HG02798 (cell line): ENCODE data around the gene CNP.

Experiments used
- ATAC-seq: cut with Tn5 transposase; IDR thresholded peaks from one replicate; pipeline ENCODE4 v1.9.1; 2021; ENCODE audit warnings: mild to moderate bottlenecking; ENCODE audit not compliant: unreplicated experiment, poor library complexity

The CNP gene

DNA sequence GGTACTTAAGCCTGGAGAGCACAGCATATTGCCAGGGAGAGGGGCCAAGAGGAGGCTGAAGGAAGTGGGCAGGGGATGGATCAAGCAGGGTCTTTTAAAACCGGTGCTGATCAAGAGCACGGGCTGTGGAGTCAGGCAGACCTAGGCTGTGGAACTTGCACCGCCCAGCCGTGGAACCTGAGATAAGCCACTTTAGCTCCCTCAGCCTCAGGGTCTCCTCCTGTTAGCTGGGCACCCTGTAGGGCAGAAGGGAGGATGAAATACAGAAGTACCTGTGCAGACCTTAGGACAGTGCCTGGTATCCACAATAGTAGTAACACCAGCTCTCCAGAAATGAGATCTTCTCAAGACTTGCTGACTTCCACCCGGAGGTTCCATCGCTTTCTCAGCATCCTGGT, 26.9 kb upstream of the CNP start:
- no peak for ATAC-seq

GRCh38 chr17:41941168-41941567, 25.4 kb upstream of the CNP start:
- ATAC-seq, result no peak

DNA sequence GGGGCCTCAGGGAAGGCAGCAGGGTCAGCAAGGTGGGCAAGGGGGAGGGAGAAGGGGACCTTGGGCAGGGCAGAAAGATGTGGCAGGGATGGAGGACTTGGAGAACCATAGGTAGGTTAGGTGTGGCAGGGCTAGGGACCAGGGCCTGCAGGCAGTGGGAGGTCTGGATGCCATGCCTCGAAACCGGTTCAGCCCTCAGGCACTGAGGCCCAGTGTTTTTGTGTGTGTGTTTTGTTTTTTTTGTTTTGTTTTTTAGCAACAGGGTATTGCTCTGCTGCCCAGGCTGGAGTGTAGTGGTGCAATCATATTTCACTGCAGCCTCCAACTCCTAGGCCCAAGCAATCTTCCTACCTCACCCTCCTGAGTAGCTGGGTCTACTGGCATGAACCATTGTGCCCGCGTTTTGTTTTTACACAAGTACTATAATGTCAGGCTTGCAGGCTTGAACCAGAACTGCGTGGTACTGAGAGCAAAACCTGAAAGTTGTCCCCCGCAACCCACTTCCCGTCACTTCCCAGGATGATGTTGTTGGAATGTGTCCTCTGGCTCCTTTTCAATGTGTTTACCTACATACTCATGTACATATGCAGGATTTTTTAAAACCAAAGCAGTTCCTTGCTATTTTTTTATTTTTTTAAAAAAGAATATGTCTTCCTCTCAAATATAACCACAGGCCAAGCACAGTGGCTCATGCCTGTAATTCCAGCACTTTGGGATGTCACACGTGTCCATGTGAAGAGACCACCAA, 23.8 kb upstream of the CNP start:
- ATAC-seq, result no peak

GRCh38 chr17:41943492-41943891, 23.1 kb upstream of the CNP start:
- ATAC-seq, result no peak

- no peak for ATAC-seq
Measured at GRCh38 chr17:41944943-41945342, 21.7 kb upstream of the CNP start.

DNA sequence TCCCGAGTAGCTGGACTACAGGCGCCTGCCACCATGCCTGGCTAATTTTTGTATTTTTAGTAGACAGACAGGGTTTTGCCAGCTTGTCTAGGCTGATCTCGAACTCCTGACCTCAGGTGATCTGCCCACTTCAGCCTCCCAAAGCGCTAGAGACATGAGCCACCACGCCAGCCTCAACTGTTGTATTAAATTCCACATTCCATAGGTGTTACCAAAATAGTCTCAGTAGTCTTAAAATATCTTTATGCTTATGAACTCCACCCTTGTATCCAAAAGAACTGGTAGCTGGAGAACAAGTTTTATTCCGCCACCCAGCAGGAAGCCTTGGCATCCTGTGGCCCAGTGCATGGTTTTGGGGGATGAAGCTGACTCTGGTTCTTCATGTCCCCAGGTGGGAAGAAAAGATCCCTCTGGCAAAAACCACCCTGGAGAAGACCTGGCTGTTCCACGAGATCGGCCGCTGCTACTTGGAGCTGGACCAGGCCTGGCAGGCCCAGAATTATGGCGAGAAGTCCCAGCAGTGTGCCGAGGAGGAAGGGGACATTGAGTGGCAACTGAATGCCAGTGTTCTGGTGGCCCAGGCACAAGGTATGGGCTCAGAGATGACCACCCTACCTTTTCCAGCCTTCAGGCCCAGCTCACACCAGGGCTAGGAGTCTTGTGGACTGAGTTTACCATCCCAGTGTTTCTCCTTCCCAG, 17.7 kb upstream of the CNP start:
- no peak for ATAC-seq

DNA sequence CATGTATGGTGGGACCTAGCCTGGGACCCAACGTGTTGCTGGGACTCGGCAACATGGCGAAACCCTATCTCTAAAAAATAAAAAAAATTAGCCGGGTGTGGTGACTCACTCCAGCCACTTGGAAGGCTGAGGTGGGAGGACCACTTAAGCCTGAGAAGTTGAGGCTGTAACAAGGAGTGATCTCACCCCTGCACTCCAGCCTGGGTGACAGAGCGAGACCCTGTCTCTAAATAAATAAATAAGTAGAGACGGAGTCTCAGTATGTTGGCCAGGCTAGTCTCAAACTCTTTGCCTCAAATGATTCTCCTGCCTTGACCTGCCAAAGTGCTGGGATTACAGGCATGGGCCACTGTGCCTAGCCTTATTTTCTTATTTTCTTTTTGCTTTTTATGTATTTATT, 10.1 kb upstream of the CNP start:
- ATAC-seq, result no peak

GRCh38 chr17:41957031-41957868, 9.3 kb upstream of the CNP start:
- ATAC-seq, result no peak

GRCh38 chr17:41957869-41958439, 8.6 kb upstream of the CNP start:
- no peak for ATAC-seq

GRCh38 chr17:41959030-41959335, 7.6 kb upstream of the CNP start:
- no peak for ATAC-seq

DNA sequence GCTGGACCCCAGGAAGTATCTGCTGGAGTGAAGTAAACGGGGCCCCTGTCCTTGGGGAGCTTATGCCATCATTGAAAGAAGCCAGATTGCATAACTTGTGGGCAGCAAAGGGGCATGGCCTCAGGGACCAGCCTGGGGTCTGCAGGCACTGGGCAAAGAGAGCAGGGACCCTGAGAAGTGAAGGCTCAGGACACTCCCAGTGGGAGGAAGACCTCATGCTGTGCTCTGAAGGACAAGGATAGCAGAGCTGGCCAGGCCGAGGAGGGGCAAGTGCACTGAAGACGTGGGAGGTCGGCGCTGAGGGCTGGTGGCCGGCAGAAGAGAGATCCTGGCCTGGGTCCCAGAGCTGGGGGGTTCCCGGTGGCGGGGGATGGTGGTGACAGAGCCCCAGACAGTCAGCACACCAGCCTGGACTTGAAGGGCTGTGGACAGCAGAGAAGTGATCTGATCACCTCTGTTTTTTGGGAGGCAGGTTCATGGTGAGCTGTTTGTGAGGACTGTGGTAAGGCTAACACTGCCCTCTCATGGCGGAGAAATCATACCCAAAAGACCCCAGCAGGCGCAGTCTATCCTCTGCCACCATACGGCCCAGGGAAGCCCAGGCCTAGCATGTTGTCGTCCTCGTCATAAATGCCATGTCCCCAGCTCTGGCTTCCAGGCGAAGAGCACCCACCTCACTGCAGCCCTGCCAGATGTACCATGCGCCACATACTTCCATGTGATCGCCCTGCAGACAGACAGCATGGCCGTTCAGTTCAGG, 7.1 kb upstream of the CNP start:
- ATAC-seq, result no peak

DNA sequence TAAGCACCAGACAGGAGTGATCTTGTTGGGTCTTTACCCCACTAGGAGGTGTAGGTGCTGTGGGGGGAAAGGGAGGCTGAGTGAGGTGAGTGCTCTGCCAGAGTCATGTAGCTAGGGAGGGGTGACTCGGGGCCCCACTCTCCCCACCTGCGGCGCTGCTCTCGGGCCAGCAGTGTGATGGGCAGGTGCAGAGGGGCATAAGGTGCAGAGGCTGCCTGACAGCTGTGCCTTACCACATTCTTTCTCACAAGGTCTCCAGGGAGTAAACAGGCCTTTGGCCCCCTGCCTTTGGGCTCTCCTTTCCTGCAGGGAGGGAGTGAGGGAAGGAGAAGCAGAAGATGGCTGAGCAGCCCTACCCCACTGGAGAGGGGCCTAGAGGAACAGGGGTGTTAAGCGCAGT, 4.5 kb upstream of the CNP start:
- no peak for ATAC-seq

GRCh38 chr17:41962768-41963434, 3.7 kb upstream of the CNP start:
- ATAC-seq, result no peak

- peak; percentile 43 for ATAC-seq
Measured at GRCh38 chr17:41965694-41966462, 717 bp upstream of the CNP start.

GRCh38 chr17:41967141-41967920, 736 bp downstream of the CNP start:
- ATAC-seq, result peak; percentile 11

DNA sequence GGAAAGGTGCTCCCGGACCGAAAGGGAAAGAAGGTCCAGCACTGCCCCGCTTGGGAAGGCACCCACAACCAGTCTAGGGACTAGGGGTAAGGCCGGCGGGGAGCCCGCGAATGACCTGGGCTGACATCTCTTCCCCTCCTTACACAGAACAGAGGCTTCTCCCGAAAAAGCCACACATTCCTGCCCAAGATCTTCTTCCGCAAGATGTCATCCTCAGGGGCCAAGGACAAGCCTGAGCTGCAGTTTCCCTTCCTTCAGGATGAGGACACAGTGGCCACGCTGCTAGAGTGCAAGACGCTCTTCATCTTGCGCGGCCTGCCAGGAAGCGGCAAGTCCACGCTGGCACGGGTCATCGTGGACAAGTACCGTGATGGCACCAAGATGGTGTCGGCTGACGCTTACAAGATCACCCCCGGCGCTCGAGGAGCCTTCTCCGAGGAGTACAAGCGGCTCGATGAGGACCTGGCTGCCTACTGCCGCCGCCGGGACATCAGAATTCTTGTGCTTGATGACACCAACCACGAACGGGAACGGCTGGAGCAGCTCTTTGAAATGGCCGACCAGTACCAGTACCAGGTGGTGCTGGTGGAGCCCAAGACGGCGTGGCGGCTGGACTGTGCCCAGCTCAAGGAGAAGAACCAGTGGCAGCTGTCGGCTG, 1.5 kb downstream of the CNP start:
- no peak for ATAC-seq

DNA sequence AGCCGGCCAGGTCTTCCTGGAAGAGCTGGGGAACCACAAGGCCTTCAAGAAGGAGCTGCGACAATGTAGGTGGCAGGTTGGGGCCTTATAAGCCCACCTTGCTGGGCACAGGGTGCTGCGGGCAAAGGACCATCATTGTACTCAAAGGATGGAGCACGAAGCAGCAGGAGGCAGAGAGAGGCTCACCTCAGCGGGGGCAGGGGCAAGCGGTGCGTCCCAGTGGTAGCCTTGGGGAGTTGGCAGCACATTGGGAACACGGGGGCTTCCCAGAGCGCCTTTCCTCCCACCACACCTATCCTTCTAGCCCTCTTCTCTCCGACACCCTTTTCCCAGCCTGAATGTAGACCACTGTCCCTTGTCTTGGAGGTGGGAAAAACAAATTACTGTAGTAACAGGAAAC, 2.1 kb downstream of the CNP start:
- no peak for ATAC-seq

- ATAC-seq, result no peak
Measured at GRCh38 chr17:41970901-41971331, 4.3 kb downstream of the CNP start.
